LNCaP clone FGC (cell line): ENCODE data around the gene RBM43.

Experiments
- DNase-seq: peaks from one replicate; pipeline ENCODE4 v3.0.0-alpha.2; 2011; ENCODE audit warnings: low read depth
- H3K4me3 ChIP-seq: 2 replicates; pipeline ENCODE4 v1.5.1; 2011; ENCODE audit warnings: mild to moderate bottlenecking, low read depth, low read length, control low read depth
- TF ChIP-seq, protein P1 (sequence below): IDR thresholded peaks from 2 replicates; pipeline ENCODE4 v1.5.1; 2012; ENCODE audit warnings: mild to moderate bottlenecking; ENCODE audit not compliant: control insufficient read depth, insufficient read depth; ENCODE audit errors: extremely low read depth

RBM43 gene

DNA sequence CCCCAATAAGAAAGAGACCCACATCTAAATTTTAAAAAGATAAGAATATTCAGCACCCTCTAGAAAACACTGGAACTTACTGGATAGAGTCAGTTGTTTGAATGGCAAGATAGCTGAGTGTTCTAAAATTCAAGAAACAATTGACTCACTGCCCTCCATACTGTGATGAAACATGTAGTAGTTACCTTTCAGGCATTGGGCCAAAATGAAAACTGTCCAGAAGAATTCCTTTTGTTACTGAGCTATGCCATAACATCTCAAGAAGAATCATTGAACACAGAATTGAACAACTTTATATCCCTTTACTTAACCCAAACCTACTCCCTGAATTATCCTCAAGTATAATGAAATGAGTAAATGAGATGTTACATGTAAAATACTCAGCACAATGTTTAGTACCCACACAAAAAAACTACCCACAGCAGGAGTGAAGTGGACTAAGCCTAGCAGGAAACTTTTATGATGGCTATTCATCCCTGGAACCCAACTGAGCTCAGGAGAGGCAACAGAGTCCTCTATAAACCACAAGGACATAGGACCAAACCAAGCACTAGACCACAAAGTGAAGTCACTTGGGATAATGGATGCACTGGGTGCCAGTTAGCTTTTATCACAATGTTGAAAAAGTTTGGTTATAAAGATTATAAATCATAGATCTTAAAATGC is 32.7 kb downstream of the RBM43 start:
- TF ChIP-seq, protein P1, sequence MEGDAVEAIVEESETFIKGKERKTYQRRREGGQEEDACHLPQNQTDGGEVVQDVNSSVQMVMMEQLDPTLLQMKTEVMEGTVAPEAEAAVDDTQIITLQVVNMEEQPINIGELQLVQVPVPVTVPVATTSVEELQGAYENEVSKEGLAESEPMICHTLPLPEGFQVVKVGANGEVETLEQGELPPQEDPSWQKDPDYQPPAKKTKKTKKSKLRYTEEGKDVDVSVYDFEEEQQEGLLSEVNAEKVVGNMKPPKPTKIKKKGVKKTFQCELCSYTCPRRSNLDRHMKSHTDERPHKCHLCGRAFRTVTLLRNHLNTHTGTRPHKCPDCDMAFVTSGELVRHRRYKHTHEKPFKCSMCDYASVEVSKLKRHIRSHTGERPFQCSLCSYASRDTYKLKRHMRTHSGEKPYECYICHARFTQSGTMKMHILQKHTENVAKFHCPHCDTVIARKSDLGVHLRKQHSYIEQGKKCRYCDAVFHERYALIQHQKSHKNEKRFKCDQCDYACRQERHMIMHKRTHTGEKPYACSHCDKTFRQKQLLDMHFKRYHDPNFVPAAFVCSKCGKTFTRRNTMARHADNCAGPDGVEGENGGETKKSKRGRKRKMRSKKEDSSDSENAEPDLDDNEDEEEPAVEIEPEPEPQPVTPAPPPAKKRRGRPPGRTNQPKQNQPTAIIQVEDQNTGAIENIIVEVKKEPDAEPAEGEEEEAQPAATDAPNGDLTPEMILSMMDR = no peak

DNA sequence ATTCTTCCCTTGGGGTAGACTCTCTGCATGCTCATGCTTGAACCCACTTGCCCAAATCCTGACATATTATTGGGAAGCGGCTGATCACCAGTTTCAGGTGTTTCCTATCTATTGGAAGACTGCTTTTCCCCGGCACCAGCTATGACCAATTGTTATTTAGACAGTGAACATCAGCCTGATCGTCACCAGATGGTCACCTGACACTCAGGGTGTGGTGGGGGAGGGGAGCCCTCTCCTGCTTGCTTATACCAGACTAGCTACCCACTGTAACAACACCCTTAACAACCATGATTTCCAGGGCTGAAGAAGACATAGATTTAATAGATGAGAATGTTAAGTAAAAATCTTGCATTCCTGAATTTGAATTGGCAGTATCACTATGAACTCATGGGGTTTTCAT is 44.3 kb downstream of the RBM43 start:
- TF ChIP-seq, protein P1 = no peak
- DNase-seq = no peak
- H3K4me3 ChIP-seq = no peak overlapping the region

More for the DNA sequence above, 32.7 kb downstream of the RBM43 start:
- no peak overlapping the region for H3K4me3 ChIP-seq
- no peak for DNase-seq

DNA sequence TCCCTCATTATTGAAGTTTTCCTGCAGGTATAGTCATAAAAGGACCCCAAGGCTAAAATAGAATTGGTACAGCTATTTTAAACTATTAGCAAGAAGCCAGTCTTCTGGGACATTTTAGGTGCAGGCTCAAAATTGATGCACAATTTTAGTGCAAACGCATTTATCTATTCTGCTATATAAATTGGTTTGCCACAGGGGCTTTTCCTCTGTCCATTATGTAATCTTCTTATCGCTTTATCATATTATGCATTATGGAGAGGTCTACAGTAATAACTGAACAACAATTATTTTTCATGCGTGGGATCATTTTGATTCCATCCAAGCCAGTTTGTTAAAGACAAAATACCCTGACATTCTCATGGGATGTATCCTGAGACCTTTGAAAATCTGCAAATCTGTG is 54.6 kb downstream of the RBM43 start:
- TF ChIP-seq, protein P1 = no peak
- no peak for DNase-seq
- H3K4me3 ChIP-seq = no peak overlapping the region

DNA sequence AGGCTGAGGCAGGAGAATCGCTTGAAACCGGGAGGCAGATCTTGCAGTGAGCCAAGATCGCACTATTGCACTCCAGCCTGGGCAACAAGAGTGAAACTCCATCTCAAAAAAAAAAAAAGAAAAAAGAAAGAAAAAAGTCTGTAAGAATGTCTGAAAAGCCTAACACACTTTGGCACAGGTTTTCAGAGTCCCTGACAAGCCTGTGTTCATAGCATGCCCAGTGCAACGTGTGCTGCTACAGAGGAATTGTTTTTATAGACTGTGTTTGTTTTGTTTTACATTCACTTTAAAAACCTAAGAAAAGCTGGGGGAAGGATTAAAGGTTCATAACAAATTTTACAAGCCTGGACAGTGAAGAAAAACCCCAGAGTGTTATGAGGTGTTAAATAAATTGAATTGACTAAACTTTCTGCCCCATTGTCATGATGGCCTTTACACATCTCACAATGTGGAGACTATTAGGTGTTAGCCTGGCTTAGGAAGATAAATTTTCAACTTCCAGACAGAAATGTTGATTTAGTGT is 55.2 kb downstream of the RBM43 start:
- H3K4me3 ChIP-seq = no peak overlapping the region
- TF ChIP-seq, protein P1 = no peak
- no peak for DNase-seq

DNA sequence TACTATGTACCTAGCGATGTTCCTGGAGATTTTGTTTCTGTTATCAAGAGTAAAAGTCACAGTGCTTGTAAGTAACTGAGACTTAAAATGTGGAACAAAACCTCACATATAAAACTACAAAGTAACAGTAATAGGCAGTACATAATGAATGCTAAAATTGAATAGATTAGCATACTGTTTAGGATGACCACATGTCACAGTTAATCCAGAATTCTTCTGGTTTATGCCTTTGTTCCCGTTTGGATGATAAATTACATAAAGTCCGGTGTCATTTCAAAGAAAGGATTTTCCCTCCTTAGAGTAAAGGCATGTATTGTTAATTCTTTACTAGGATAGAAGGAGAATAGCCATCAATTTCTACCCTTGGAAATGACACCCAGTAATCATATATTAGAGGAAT is 56.1 kb downstream of the RBM43 start:
- TF ChIP-seq, protein P1 = no peak
- DNase-seq = no peak
- H3K4me3 ChIP-seq = no peak overlapping the region

DNA sequence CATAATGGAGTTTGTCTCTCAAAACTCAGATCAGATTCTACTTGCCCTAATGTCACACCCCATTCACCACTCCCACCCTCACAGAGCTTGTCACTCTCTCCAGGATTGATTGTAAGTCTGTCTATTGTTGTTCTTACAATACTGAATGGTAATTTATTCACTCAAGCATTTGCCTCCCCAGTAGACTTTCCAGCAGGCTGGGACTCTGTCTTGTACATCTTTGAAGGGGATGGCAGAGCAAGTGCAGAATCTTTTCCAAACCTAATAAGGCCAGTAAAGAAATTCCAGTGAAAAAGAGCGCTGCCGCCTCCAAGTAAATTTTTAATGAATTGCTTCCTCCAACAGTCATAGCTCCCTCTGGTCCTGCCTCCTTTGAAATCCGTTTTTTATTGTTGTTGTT is 56.9 kb downstream of the RBM43 start:
- no peak for DNase-seq
- no peak overlapping the region for H3K4me3 ChIP-seq
- TF ChIP-seq, protein P1 = no peak

DNA sequence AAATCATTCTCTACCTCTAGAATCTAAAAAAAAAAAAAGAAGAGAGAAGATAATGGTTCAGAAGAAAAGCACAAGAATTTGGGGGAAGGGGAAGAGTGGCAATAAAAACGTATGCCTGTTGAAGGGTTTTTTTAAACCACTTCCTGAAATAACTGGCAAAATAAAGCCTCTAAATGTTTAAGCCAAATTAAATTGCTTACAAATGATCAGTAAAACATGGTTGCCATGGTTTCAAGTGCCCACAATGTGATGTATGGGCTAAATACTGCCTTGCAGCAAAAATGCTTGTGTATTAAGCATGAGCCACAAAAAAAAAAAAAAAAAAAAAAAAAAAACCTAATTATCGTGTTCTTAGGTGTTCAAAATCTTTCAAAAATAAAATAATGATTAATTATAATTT is 60.8 kb downstream of the RBM43 start:
- no peak for DNase-seq
- TF ChIP-seq, protein P1 = no peak

More for the DNA sequence above, 60.8 kb downstream of the RBM43 start:
- H3K4me3 ChIP-seq = no peak overlapping the region
